Esophagus muscularis mucosa (tissue), 4 donors: ENCODE data around the gene UBA7. TPM values are rescaled to one million over a fixed set of nuclear protein-coding genes. Genes with fewer than 3 reads are reported as not detected.
"Not testable (repeated sequence)": the region's sequence is repeated elsewhere in the genome, so short reads cannot be mapped to it uniquely, and the experiment has no call there.

Experiments
- DNase-seq: peaks from one replicate; pipeline ENCODE4 v3.0.0-alpha.2; 2017; ENCODE audit errors: extremely low spot score
- H3K27ac ChIP-seq, 4 donors: fragments of 200-600 bp; sonication (generic); replicated peaks in 1 of 4; 1 replicate in 3 of 4; 2 replicates in 1 of 4; pipeline ENCODE4 v1.5.1; 2016 to 2019; ENCODE audit warnings: mild to moderate bottlenecking in 1 of 4
- H3K27me3 ChIP-seq, 4 donors: fragments of 200-600 bp; sonication (generic); one replicate each; pipeline versions ENCODE4 v1.5.1 to v1.6.0; 2016 to 2019
- H3K36me3 ChIP-seq, 4 donors: fragments of 200-600 bp; sonication (generic); one replicate each; pipeline ENCODE4 v1.5.1; 2016 to 2019
- H3K4me1 ChIP-seq, 4 donors: fragments of 200-600 bp; sonication (generic); one replicate each; pipeline ENCODE4 v1.5.1; 2016 to 2019
- H3K4me3 ChIP-seq, 4 donors: fragments of 200-600 bp; sonication (generic); 1 replicate in 2 of 4; 2 replicates in 2 of 4; pipeline ENCODE4 v1.5.1; 2016 to 2019; ENCODE audit warnings: mild to moderate bottlenecking in 4 of 4, moderate library complexity in 1 of 4
- H3K9me3 ChIP-seq, 4 donors: fragments of 200-600 bp; sonication (generic); 1 replicate in 3 of 4; 2 replicates in 1 of 4; pipeline ENCODE4 v1.5.1; 2016 to 2019
- CTCF ChIP-seq, 3 experiments: fragments of 200-600 bp in 2 of 3; fragments of 450-650 bp in 1 of 3; sonication (generic) in 2 of 3; IDR thresholded peaks; one replicate each; pipeline ENCODE4 v1.5.1; 2017 to 2019; ENCODE audit warnings: antibody characterized with exemption in 3 of 3, mild to moderate bottlenecking in 2 of 3, moderate library complexity in 1 of 3
- EP300 ChIP-seq: sonication (generic); formaldehyde crosslinking; IDR thresholded peaks from one replicate; pipeline ENCODE4 v1.6.1; 2017; ENCODE audit warnings: antibody characterized with exemption
- POLR2A ChIP-seq: fragments of 450-650 bp; IDR thresholded peaks from one replicate; pipeline ENCODE4 v1.6.1; 2017; ENCODE audit warnings: antibody characterized with exemption, moderate library complexity, mild to moderate bottlenecking, low read depth
- POLR2AphosphoS5 ChIP-seq, 2 donors: sonication (generic); formaldehyde crosslinking; IDR thresholded peaks; one replicate each; pipeline ENCODE4 v1.6.1; 2017; ENCODE audit warnings: antibody characterized with exemption in 2 of 2
- WGBS: methylation state at CpG from one replicate; pipeline ENCODE4 v1.1.5; 2018; 5-methylcytosine and 5-hydroxymethylcytosine counted together
- intact Hi-C: fragments of 100-400 bp; cut with DNase I; formaldehyde crosslinking; loops from one replicate; pipeline ENCODE4 v1.15.1; 2023
- total RNA-seq, 4 donors: library from RNA; depleted of rRNA; stranded (reverse); fragments of >200 nt; gene quantifications; one replicate each; pipeline versions ENCODE4 v1.1.0 to v1.2.1, GENCODE V29; 2016

UBA7 gene
- total RNA-seq, 4 donors from 2014 or later, result 25.5 to 40.0 (median 31.4) TPM

- Histone ChIP-seq H3K9me3 (no peaks in the 10 kb centered on the region), H3K27ac (no peak overlapping the region), H3K4me3 (no peak overlapping the region), H3K4me1 (no peaks in the 10 kb centered on the region), H3K27me3 (no peaks in the 10 kb centered on the region), H3K36me3 (peaks cover 0 to 24% (median 7%) of the 10 kb centered on the region in 4 donors)
- intact Hi-C loops, result no loop called here
- TF ChIP-seq CTCF (IDR thresholded peaks at IDR 0.05), result no peak
- TF ChIP-seq POLR2A, result no peak
- TF ChIP-seq POLR2AphosphoS5 (IDR thresholded peaks at IDR 0.05), result no peak
- DNase-seq, result no peak
- 89% methylated on average over 6 of the region's 6 CpGs for WGBS
These were observed 12.3 kb upstream of the UBA7 start for GRCh38 chr3:49826016-49826415.

- H3K36me3 ChIP-seq, H3K4me3 ChIP-seq, H3K27me3 ChIP-seq, DNase-seq, H3K27ac ChIP-seq, H3K4me1 ChIP-seq, H3K9me3 ChIP-seq, intact Hi-C loops: not testable (repeated sequence)
- 98% methylated on average over 3 of the region's 3 CpGs for WGBS
These were observed 9.4 kb upstream of the UBA7 start for GRCh38 chr3:49823131-49823530.

- no peak for TF ChIP-seq POLR2A
- no peak for TF ChIP-seq EP300
- TF ChIP-seq POLR2AphosphoS5 (IDR thresholded peaks at IDR 0.05), result no peak
- no peak for TF ChIP-seq CTCF (IDR thresholded peaks at IDR 0.05)
- WGBS, result 41% methylated on average over 5 of the region's 9 CpGs
- Histone ChIP-seq H3K4me3 (peak overlapping the region; percentile 55 to 67 (median 58)), H3K36me3 (peaks cover 4 to 43% (median 33%) of the 10 kb centered on the region in 4 donors), H3K4me1 (peaks cover 19 to 42% (median 31%) of the 10 kb centered on the region in 4 donors), H3K27me3 (no peaks in the 10 kb centered on the region), H3K9me3 (no peaks in the 10 kb centered on the region), H3K27ac (peak overlapping the region; percentile 72 to 82 (median 81))
- DNase-seq, result no peak
- intact Hi-C loops, result no loop called here
These were observed 747 bp downstream of the UBA7 start for GRCh38 chr3:49812916-49813496.

- intact Hi-C loops, result no loop called here
- H3K36me3 ChIP-seq, result peaks cover 4 to 57% (median 35%) of the 10 kb centered on the region in 4 donors
- H3K27me3 ChIP-seq, result peaks cover 0 to 4% (median 0%) of the 10 kb centered on the region in 4 donors
- peak overlapping the region in 2 of 4 donors; percentile 55 to 92 for H3K27ac ChIP-seq
- H3K9me3 ChIP-seq, result no peaks in the 10 kb centered on the region
- WGBS, result 70% methylated on average over 8 of the region's 13 CpGs
- H3K4me3 ChIP-seq, result no peak overlapping the region
- no peak for DNase-seq
- TF ChIP-seq POLR2A (no peak), POLR2AphosphoS5 (IDR thresholded peaks at IDR 0.05) (no peak)
- H3K4me1 ChIP-seq, result peaks cover 48 to 69% (median 60%) of the 10 kb centered on the region in 4 donors
These were observed 6.2 kb downstream of the UBA7 start for GRCh38 chr3:49807431-49808114.

GRCh38 chr3:49806850-49807249 lies 6.9 kb downstream of the UBA7 start:
- H3K27ac ChIP-seq, result peak overlapping the region; percentile 87 to 98 (median 91)
- no peaks in the 10 kb centered on the region for H3K9me3 ChIP-seq
- no peak for TF ChIP-seq EP300
- TF ChIP-seq CTCF (IDR thresholded peaks at IDR 0.05), result no peak
- TF ChIP-seq POLR2AphosphoS5 (IDR thresholded peaks at IDR 0.05), result no peak
- no peak for TF ChIP-seq POLR2A
- H3K4me1 ChIP-seq, result peaks cover 43 to 69% (median 59%) of the 10 kb centered on the region in 4 donors
- no peak for DNase-seq
- intact Hi-C loops, result no loop called here
- H3K4me3 ChIP-seq, result no peak overlapping the region
- H3K36me3 ChIP-seq, result peaks cover 2 to 50% (median 33%) of the 10 kb centered on the region in 4 donors
- H3K27me3 ChIP-seq, result peaks cover 0 to 4% (median 0%) of the 10 kb centered on the region in 4 donors
- 50% methylated on average over 1 of the region's 2 CpGs for WGBS
